Endometrium (tissue), 2 donors: ENCODE data around the gene ZNF593OS.

Experiments used
- FAIRE-seq: peaks from 2 replicates; lab custom pipeline; 2012; peaks lifted over from hg19 to GRCh38; lab: Jason Lieb, UNC
- donor health status: control.
- donor health status: control.

The ZNF593OS gene

GRCh38 chr1:26171084-26172072 is at the start of gene ZNF593OS:
Gene ZNF593OS (minus strand): TSS chr1:26171832. CDS start chr1:26171661, 171 bp downstream.
- FAIRE-seq: no peak

- no peak for FAIRE-seq
Observed at GRCh38 chr1:26221094-26221493, 49.5 kb upstream of the ZNF593OS start.

GRCh38 chr1:26220199-26220912 is 48.7 kb upstream of the ZNF593OS start:
- FAIRE-seq: no peak

- no peak for FAIRE-seq
Observed at GRCh38 chr1:26218906-26219494, 47.4 kb upstream of the ZNF593OS start.

GRCh38 chr1:26215246-26215645 is 43.6 kb upstream of the ZNF593OS start:
- FAIRE-seq: no peak

- FAIRE-seq: no peak
Observed at GRCh38 chr1:26213335-26213905, 41.8 kb upstream of the ZNF593OS start.

- FAIRE-seq: no peak
Observed at GRCh38 chr1:26212726-26213125, 41.1 kb upstream of the ZNF593OS start.

GRCh38 chr1:26210147-26210870 is 38.7 kb upstream of the ZNF593OS start:
- no peak for FAIRE-seq

- FAIRE-seq: no peak
Observed at GRCh38 chr1:26203642-26204318, 32.1 kb upstream of the ZNF593OS start.

- no peak for FAIRE-seq
Observed at GRCh38 chr1:26200413-26200812, 28.8 kb upstream of the ZNF593OS start.

GRCh38 chr1:26197813-26198212 is 26.2 kb upstream of the ZNF593OS start:
- no peak for FAIRE-seq

GRCh38 chr1:26197301-26197700 is 25.7 kb upstream of the ZNF593OS start:
- no peak for FAIRE-seq

- no peak for FAIRE-seq
Observed at GRCh38 chr1:26195805-26196204, 24.2 kb upstream of the ZNF593OS start.

GRCh38 chr1:26191739-26192138 is 20.1 kb upstream of the ZNF593OS start:
- FAIRE-seq: no peak

- no peak for FAIRE-seq
Observed at GRCh38 chr1:26190373-26190987, 18.8 kb upstream of the ZNF593OS start, which contains the start of gene CATSPER4. Gene CATSPER4 (plus strand): TSS chr1:26190602. CDS start chr1:26190628, 26 bp downstream.

- FAIRE-seq: no peak
Observed at GRCh38 chr1:26189751-26190275, 18.2 kb upstream of the ZNF593OS start.

- FAIRE-seq: no peak
Observed at GRCh38 chr1:26189331-26189730, 17.7 kb upstream of the ZNF593OS start.

- FAIRE-seq: no peak
Observed at GRCh38 chr1:26188477-26188876, 16.8 kb upstream of the ZNF593OS start.

GRCh38 chr1:26187882-26188281 is 16.2 kb upstream of the ZNF593OS start:
- no peak for FAIRE-seq

GRCh38 chr1:26184883-26185282 is 13.3 kb upstream of the ZNF593OS start:
- FAIRE-seq: no peak
